LNCaP clone FGC (cell line): ENCODE results near the gene MIOS.

ENCODE experiments used
- DNase-seq: peaks from one replicate; pipeline ENCODE4 v3.0.0-alpha.2; 2011; ENCODE audit warnings: low read depth
- H3K4me3 ChIP-seq: 2 replicates; pipeline ENCODE4 v1.5.1; 2011; ENCODE audit warnings: mild to moderate bottlenecking, low read depth, low read length, control low read depth
- TF ChIP-seq, protein P1 (sequence below): IDR thresholded peaks from 2 replicates; pipeline ENCODE4 v1.5.1; 2012; ENCODE audit warnings: mild to moderate bottlenecking; ENCODE audit not compliant: control insufficient read depth, insufficient read depth; ENCODE audit errors: extremely low read depth

Gene MIOS

DNA sequence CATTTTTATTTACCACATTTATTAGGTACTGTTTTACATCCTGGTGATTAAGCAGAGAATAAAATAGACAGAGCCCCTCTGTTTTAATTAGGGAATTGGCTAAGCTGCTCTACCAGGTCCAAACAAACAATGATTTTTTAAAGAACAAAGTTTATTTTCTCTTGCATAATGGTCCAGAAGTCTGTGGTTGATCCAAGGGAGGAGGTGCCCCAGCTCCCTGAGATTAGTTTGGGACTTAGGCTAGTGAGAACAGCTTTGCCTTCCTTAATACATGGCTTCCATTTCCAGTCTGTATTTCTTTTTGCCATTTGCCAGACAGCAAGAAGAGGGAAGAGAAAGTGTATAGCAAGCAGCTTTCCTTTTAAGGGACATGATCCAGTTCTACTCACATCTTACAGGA is 2.9 kb upstream of the MIOS start:
- no peak overlapping the region for H3K4me3 ChIP-seq
- TF ChIP-seq, protein P1, sequence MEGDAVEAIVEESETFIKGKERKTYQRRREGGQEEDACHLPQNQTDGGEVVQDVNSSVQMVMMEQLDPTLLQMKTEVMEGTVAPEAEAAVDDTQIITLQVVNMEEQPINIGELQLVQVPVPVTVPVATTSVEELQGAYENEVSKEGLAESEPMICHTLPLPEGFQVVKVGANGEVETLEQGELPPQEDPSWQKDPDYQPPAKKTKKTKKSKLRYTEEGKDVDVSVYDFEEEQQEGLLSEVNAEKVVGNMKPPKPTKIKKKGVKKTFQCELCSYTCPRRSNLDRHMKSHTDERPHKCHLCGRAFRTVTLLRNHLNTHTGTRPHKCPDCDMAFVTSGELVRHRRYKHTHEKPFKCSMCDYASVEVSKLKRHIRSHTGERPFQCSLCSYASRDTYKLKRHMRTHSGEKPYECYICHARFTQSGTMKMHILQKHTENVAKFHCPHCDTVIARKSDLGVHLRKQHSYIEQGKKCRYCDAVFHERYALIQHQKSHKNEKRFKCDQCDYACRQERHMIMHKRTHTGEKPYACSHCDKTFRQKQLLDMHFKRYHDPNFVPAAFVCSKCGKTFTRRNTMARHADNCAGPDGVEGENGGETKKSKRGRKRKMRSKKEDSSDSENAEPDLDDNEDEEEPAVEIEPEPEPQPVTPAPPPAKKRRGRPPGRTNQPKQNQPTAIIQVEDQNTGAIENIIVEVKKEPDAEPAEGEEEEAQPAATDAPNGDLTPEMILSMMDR: no peak
- DNase-seq: no peak

DNA sequence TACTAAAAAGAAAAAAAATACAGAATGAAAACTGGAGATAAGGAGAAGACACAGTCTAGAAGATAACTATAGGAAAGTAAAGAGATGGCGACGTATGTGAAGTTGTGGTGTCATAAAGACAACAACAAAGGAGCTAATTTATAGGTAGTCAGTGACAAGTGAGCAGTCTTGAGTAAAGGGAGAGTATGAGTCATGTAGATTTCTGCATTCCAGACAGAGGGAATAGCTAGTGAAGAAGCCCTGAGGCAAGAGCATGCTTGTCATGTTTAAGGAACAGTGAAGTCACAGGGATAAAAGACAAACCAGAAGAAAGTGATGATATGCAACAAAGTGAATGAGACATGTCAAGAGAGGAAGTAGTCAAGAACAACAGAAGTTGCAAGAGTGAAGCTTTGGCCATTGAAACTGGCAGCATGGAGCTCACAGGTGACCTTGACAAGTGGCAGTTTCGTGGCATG is 2.3 kb upstream of the MIOS start:
- TF ChIP-seq, protein P1: no peak
- DNase-seq: no peak
- no peak overlapping the region for H3K4me3 ChIP-seq

DNA sequence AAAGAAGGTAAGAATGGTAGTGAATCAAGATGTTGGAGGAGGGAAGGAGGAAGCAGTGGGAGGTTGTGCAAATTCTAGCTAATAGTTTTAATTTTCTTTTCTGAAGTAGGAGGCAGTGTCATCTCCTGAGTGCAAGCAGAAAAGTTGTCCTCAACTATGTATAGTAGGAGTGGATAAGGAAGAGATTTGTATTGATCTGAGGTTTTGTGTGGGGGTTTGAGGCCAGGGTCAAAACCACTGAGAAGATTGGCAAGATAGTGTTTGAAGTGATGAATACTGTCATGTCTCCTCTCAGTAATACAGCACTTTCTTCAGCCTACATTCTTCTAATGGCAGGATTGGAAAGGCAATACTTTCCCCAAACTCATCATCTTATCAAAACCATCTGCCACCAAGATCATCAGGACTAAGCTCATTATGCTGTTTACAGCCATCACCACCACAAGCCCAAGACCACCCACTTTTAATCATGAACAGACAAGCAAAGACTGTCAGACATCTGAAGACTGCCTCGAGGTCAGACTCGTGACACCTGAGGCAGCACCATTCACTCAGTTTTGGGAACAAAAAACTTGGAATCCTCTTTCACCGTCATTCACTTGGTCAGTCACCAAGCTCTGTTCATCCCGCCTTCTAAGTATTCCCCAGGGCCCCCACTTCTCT is 1.5 kb upstream of the MIOS start:
- TF ChIP-seq, protein P1: no peak
- no peak for DNase-seq
- no peak overlapping the region for H3K4me3 ChIP-seq

DNA sequence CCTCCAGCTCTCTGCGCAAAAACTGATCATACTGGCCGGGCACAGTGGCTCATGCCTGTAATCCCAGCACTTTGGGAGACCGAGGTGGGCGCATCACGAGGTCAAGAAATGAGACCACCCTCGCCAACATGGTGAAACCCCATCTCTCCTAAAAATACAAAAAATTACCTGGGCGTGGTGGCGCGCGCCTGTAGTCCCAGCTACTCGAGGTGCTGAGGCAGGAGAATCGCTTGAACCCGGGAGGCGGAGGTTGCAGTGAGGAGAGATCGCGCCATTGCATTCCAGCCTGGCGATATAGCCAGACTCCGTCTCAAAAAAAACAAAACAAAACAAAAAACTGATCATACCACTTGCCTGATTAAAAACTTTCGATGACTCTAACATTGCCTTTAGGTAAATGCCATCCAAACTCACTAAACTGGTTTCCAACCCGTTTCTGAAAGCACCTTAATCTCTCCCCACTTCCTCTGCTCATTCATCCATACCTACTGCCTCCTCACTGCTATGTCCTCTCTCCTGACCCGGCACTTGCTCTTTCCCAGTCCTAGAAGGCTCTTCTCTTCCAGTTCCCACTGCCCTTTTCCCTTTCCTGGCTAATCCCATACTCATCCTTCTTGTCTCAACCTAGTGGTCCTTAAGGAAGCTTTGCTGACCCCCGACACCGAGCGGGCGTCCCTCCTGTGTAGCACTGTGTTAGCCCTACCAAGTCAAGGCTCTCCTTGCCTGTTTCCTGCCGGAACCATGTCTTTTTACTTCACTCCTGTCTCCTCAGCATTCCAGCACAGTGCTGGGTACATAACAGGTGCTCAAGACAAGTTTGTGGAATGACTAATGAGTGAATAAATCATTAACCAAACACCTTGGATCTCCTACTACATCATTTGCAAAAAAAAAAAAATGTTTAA is 686 bp upstream of the MIOS start:
- TF ChIP-seq, protein P1: no peak
- no peak for DNase-seq
- peak overlapping the region; percentile 84 for H3K4me3 ChIP-seq

DNA sequence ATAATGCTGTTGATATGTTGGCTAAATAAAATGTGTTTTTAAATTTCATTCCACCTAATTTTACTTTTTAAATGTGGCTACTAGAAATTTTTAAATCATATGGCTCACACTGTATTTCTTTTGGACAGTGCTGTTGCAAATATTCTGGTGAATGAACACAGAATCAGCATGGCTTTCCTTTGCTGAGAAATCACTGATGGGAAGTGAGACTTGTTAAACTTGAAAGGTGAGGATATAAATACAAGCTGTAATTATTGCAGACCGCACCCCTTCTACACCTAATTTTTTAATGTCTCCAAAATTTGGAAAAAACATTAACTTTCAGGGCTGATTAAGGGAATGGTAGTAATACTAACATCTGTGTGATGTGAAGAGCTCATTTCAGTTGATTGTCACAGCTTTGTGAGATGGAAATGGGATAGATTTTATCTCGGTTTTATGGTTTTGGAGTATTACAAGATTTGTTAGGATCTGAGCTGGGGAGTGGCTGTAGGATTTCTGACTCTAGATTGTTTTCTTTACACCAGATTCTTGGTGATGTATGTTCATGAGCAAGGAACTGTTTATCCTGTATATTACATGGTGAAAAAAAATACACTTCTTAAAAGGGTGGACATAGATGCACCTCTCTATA is 1.3 kb downstream of the MIOS start:
- H3K4me3 ChIP-seq: peak overlapping the region; percentile 84
- TF ChIP-seq, protein P1: no peak
- DNase-seq: no peak

DNA sequence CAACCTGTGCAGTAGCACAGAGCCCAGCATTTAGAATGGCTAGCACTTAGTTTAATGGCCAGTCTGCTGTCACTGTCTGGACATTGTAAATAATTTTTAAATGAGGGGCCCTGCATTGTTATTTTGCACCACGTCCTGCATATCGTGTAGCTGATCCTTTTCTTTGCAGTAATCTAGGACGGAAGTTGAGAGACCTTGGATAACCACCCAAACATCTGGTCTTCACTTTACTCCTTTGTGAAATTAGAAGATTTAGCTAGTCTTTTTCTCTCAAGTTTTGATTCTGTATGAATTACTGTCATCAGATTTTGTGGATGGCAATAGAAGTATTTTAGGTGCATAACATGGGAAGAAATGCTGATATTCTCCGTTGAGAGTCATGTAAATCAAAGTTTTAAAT is 1.9 kb downstream of the MIOS start:
- TF ChIP-seq, protein P1: no peak
- H3K4me3 ChIP-seq: peak overlapping the region; percentile 84
- DNase-seq: no peak
